B cell (primary cell): ENCODE results near the gene MACROH2A1.

Experiments
- CTCF ChIP-seq: fragments of 200-600 bp; IDR thresholded peaks from one replicate; pipeline ENCODE4 v1.8.0; 2022; ENCODE audit warnings: antibody characterized with exemption, mild to moderate bottlenecking
- EZH2 ChIP-seq: IDR thresholded peaks from 2 replicates; pipeline ENCODE4 v1.6.1; 2012; ENCODE audit warnings: borderline replicate concordance, low read depth, mild to moderate bottlenecking, moderate library complexity, low read length; ENCODE audit not compliant: insufficient read depth, poor library complexity, severe bottlenecking

- TF ChIP-seq CTCF: no peak
- no peak for TF ChIP-seq EZH2
Observed at GRCh38 chr5:135371622-135372232, 27.3 kb downstream of the MACROH2A1 start.
